ENCODE results near the gene BICRA. TPM values are rescaled to one million over a fixed set of nuclear protein-coding genes. Genes with fewer than 3 reads are reported as not detected.

Gene BICRA
- total and polyA plus RNA-seq, 2 of the 4 experiments (the other 2 are of a cell fraction) = 1.8 to 3.5 TPM

DNA sequence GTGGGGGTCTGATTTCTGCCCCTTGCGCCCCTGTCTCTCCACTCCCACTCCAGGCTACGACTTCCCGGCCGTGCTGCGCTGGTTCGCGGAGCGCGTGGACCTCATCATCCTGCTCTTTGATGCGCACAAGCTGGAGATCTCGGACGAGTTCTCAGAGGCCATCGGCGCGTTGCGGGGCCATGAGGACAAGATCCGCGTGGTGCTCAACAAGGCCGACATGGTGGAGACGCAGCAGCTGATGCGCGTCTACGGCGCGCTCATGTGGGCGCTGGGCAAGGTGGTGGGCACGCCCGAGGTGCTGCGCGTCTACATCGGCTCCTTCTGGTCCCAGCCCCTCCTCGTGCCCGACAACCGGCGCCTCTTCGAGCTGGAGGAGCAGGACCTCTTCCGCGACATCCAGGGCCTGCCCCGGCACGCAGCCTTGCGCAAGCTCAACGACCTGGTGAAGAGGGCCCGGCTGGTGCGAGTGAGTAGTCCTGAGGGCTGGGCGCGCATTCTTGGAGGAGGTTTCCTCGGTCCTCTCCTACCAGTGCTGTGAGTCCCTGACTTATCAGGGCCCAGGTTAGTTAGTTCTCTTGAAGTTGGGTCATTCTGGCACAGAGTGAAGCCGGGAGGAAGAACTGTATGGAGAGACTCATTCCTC lies 116.9 kb downstream of the BICRA start:
- Histone ChIP-seq H2AK9ac (replicated peaks; ENCODE audit: low read depth, low read length, poor library complexity) (peak overlapping the region; percentile 74), H4K20me1 (ENCODE audit: insufficient read depth, low read length) (peaks cover 44% of the 10 kb centered on the region), H3K14ac (replicated peaks; ENCODE audit: low read depth, low read length) (no peak overlapping the region), H3K4ac (ENCODE audit: low read depth, low read length) (peak overlapping the region; percentile 78), H3K56ac (ENCODE audit: extremely low read depth, insufficient read depth, low read length) (0 out of 2 replicates have a peak overlapping the region, but pooled peaks have one; percentile 16), H2BK15ac (ENCODE audit: low read depth, low read length) (peak overlapping the region; percentile 4; the same call in 1 of the 3 replicates), H3K79me1 (ENCODE audit: low read depth in 1 of 2, low read length in 2 of 2) (peaks cover 27 to 78% of the 10 kb centered on the region in 2 experiments), H3K18ac (ENCODE audit: low read depth, low read length) (no peak overlapping the region), H2AFZ (replicated peaks; ENCODE audit: low read length, poor library complexity) (no peak overlapping the region), H3K4me2 (ENCODE audit: low read depth, low read length) (no peak overlapping the region), H3K27me3 (ENCODE audit: control insufficient read depth, insufficient read depth, low read length) (no peaks in the 10 kb centered on the region), H3K9ac (ENCODE audit: low read depth, low read length) (no peak overlapping the region), H3K27ac (ENCODE audit: insufficient read depth, low read length) (peak overlapping the region; percentile 71; the same call in 1 of the 2 replicates), H2BK20ac (ENCODE audit: low read depth, low read length) (0 out of 2 replicates have a peak overlapping the region, but pooled peaks have one; percentile 14), H2BK5ac (ENCODE audit: low read depth, low read length, poor library complexity, severe bottlenecking) (peak overlapping the region; percentile 69), H3K23ac (ENCODE audit: low read depth, low read length) (peak overlapping the region; percentile 18; the same call in 1 of the 2 replicates), H3K9me3 (ENCODE audit: control insufficient read depth, insufficient read depth, low read length) (no peaks in the 10 kb centered on the region), H4K8ac (ENCODE audit: low read depth in 2 of 2, low read length in 2 of 2) (peak overlapping the region; percentile 64 to 80; a peak in 2 of 4 replicates), H3K4me3 (ENCODE audit: insufficient read depth, low read depth, low read length) (no peak overlapping the region), H2BK120ac (ENCODE audit: low read depth, low read length) (peak overlapping the region; percentile 53; the same call in 1 of the 2 replicates), H3K36me3 (ENCODE audit: control insufficient read depth, insufficient read depth, low read length) (peaks cover 70% of the 10 kb centered on the region), H2AK5ac (ENCODE audit: low read depth, low read length) (peak overlapping the region; percentile 72), H3K4me1 (ENCODE audit: control insufficient read depth, insufficient read depth, low read length) (peaks cover 33% of the 10 kb centered on the region), H3K9me1 (ENCODE audit: insufficient read depth, low read length) (peaks cover 36% of the 10 kb centered on the region), H4K5ac (ENCODE audit: low read depth, low read length) (0 out of 2 replicates have a peak overlapping the region, but pooled peaks have one; percentile 22), H4K91ac (ENCODE audit: insufficient read depth, low read depth, low read length) (peak overlapping the region; percentile 0; the same call in 1 of the 2 replicates)
- in situ Hi-C loops (cut with MboI; ENCODE audit: low sequenced_read_pairs) (no loop called here), dilution Hi-C loops (cut with HindIII; ENCODE audit: low sequenced_read_pairs, unreplicated experiment) (no loop called here), intact Hi-C loops (cut with micrococcal nuclease) (no loop called here)
- ChIA-PET POLR2A (ENCODE audit: unreplicated experiment) (no interaction called here), CTCF (interaction anchor here (1.0 kb wide), 1 partner anchor 17 kb away, joined by 3 read pairs; no protein-coding TSS in a partner anchor)
- no peak for ATAC-seq (ENCODE audit: low read depth)
- WGBS, 2 experiments (ENCODE audit: extremely low coverage in 2 of 2, insufficient read length in 1 of 2) = 83% methylated on average over 26 of the region's 48 CpGs; no CpG with 5 or more reads in 1 of the 2 experiments
- no peak for DNase-seq
- TF ChIP-seq CEBPB (IDR thresholded peaks at IDR 0.05; ENCODE audit: low read depth, low read length) (peak; percentile 49), CHD1 (IDR thresholded peaks at IDR 0.05; ENCODE audit: low read depth, low read length) (no peak)
- no TSS peak for BruUV-seq (replicated peaks)
